Thoracic aorta endothelial cell (primary cell): ENCODE results near the gene PMAIP1. TPM values are rescaled to one million over a fixed set of nuclear protein-coding genes. Genes with fewer than 3 reads are reported as not detected.

Source experiments
- total RNA-seq: library from RNA; depleted of rRNA; stranded (reverse); fragments of >200 nt; gene quantifications from 2 replicates; pipeline ENCODE4 v1.2.3, GENCODE V29; 2012

The PMAIP1 gene
- 15.7 and 16.6 TPM in 2 replicates for total RNA-seq

DNA sequence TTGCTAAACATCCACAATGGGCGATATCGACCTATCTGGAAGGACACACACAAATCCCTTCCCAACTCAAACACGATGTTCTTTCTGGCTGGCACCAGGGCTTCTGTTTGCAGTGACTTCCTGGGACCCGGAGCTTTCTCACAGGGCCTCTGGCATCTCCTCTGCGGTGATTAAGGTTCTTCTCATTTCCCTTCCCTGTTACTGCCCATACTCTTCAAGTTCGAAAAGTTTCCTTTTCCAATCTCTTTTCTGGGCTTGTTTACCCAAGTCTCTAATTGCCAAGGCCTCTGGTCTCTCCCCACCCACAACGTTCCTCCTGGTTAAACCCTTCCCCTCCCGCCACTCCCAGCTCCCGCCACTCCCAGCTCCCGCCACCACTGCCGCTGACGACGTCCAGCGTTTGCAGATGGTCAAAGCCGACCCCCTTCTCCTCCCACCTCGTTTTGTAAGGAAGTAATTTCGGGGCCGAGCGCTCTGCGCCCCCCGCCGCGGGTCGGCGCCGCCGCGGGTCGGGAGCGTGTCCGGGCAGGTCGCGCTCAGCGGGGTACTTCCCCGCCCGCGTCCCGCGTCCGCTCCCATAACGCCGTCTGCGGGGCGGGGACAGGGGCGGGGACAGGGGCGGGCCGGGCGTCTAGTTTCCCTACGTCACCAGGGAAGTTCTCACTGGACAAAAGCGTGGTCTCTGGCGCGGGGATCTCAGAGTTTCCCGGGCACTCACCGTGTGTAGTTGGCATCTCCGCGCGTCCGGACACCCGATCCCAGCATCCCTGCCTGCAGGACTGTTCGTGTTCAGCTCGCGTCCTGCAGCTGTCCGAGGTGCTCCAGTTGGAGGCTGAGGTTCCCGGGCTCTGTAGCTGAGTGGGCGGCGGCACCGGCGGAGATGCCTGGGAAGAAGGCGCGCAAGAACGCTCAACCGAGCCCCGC is at the start of gene PMAIP1:
TSS of gene PMAIP1 (plus strand) at position 699 of the 924 bp plus-strand sequence. CDS start at position 881, 182 bp downstream.

Other genes with a start within 250 kb of the PMAIP1 start
- 1.0 and 2.5 TPM in 2 replicates for gene CCBE1, start 202.6 kb upstream of the PMAIP1 start, total RNA-seq